ENCODE results near the gene PDE6A. TPM values are rescaled to one million over a fixed set of nuclear protein-coding genes. Genes with fewer than 3 reads are reported as not detected.

Gene PDE6A
- polyA plus RNA-seq, 2 of the 4 experiments (the other 2 are of a cell fraction), result 0.28 to 0.35 TPM

DNA sequence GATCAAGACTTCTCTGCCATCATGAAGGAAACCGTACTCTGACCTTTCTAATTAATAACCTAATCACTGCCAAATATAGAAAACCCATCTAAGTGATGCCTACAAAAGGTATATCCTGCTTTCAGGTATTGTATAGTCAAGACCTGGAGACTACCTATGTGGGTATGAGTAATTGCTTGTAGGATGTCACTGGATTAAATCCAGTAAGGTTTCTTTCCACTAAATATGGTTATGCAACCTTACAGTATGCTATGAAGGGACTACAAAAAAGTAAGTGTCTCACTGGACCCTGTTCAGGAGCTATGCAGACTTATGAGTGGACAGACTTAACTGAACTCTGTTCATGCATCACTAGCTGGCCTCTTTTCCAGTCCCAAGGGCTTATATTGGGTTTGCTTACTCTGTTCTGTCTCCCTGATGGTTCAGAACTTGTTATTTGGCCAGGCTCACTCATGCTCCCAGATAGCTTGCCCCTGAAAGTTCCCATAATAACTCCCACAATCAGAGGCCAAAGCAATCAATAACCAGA lies 51.1 kb downstream of the PDE6A start (continued):
- TF ChIP-seq, protein P1, sequence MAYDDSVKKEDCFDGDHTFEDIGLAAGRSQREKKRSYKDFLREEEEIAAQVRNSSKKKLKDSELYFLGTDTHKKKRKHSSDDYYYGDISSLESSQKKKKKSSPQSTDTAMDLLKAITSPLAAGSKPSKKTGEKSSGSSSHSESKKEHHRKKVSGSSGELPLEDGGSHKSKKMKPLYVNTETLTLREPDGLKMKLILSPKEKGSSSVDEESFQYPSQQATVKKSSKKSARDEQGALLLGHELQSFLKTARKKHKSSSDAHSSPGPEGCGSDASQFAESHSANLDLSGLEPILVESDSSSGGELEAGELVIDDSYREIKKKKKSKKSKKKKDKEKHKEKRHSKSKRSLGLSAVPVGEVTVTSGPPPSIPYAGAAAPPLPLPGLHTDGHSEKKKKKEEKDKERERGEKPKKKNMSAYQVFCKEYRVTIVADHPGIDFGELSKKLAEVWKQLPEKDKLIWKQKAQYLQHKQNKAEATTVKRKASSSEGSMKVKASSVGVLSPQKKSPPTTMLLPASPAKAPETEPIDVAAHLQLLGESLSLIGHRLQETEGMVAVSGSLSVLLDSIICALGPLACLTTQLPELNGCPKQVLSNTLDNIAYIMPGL (CRISPR knock-in tag; IDR thresholded peaks at IDR 0.05; ENCODE audit: borderline replicate concordance), result no peak
- TF ChIP-seq FOSL2 (IDR thresholded peaks at IDR 0.05) (no peak), FOSL2 (CRISPR knock-in tag; IDR thresholded peaks at IDR 0.05) (no peak), SREBF2 (IDR thresholded peaks at IDR 0.05) (no peak)

DNA sequence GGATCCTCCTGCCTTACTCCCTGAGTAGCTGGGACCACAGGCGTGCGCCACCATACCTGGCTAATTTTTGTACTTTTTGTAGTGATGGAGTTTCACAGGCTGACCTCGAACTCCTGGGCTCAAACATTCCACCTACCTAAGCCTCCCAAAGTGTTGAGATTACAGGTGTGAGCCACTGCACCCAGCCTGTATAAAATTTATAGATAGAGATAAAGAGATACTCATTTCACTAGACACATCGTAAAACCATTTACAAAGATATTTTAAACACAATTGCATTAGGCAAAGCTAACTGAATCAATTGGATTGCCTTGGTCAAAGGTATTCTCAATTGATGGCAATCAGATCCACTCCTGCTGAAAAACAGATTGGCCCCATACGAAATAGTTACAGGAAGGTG lies 52.0 kb downstream of the PDE6A start:
- POLR2A ChIA-PET, result no interaction called here

DNA sequence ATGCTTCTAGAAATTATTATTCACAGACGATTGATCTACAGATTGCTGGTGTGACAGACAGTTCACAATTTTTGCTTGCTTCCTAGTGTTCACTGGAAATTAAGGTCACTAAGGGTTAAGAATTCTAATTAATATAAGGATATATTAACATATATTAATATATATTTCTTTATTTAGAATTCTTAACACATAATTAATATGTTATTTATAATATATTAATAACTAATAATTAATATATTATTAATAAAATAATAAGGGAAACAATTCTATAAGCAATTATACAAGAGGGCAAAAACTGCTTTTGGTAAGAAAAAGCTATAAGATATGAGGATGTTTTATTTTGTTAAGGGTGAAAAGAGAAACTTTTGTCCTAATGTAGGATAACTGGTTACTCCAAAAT lies 56.3 kb downstream of the PDE6A start:
- TF ChIP-seq HOXB13 (CRISPR knock-in tag; IDR thresholded peaks at IDR 0.05; ENCODE audit: low read depth) (no peak), JUN (IDR thresholded peaks at IDR 0.05) (no peak), NR3C1 (IDR thresholded peaks at IDR 0.05) (no peak), MAZ (IDR thresholded peaks at IDR 0.05; ENCODE audit: borderline replicate concordance, low read depth, low read length) (no peak), FOSL2 (IDR thresholded peaks at IDR 0.05) (no peak), FOSL2 (CRISPR knock-in tag; IDR thresholded peaks at IDR 0.05) (no peak)
- TF ChIP-seq, protein P2, sequence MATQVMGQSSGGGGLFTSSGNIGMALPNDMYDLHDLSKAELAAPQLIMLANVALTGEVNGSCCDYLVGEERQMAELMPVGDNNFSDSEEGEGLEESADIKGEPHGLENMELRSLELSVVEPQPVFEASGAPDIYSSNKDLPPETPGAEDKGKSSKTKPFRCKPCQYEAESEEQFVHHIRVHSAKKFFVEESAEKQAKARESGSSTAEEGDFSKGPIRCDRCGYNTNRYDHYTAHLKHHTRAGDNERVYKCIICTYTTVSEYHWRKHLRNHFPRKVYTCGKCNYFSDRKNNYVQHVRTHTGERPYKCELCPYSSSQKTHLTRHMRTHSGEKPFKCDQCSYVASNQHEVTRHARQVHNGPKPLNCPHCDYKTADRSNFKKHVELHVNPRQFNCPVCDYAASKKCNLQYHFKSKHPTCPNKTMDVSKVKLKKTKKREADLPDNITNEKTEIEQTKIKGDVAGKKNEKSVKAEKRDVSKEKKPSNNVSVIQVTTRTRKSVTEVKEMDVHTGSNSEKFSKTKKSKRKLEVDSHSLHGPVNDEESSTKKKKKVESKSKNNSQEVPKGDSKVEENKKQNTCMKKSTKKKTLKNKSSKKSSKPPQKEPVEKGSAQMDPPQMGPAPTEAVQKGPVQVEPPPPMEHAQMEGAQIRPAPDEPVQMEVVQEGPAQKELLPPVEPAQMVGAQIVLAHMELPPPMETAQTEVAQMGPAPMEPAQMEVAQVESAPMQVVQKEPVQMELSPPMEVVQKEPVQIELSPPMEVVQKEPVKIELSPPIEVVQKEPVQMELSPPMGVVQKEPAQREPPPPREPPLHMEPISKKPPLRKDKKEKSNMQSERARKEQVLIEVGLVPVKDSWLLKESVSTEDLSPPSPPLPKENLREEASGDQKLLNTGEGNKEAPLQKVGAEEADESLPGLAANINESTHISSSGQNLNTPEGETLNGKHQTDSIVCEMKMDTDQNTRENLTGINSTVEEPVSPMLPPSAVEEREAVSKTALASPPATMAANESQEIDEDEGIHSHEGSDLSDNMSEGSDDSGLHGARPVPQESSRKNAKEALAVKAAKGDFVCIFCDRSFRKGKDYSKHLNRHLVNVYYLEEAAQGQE (IDR thresholded peaks at IDR 0.05), result no peak
- TF ChIP-seq, protein P3, sequence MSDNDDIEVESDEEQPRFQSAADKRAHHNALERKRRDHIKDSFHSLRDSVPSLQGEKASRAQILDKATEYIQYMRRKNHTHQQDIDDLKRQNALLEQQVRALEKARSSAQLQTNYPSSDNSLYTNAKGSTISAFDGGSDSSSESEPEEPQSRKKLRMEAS (IDR thresholded peaks at IDR 0.05), result no peak
- H3K4me1 ChIP-seq, result peaks cover 18% of the 10 kb centered on the region
- no peak for FAIRE-seq
- ChIA-PET CTCF (interaction anchor here (1.2 kb wide), 1 partner anchor 35 kb away, joined by 4 read pairs; no protein-coding TSS in a partner anchor), POLR2A (no interaction called here)
- H3K4me3 ChIP-seq, result no peak overlapping the region
- ATAC-seq, result no peak
- H3K4me2 ChIP-seq, result peak overlapping the region; percentile 71
- no peaks in the 10 kb centered on the region for H3K9me3 ChIP-seq
- DNase-seq (ENCODE audit: low read depth in 1 of 2, low spot score in 1 of 2), result no peak
- WGBS (ENCODE audit: missing lambda C conversion rate), result 73% methylated on average over 1 of the region's 1 CpG
- H3K27ac ChIP-seq, result peak overlapping the region; percentile 59 to 82; a peak in 4 of 6 replicates

More for the DNA sequence above, 52.0 kb downstream of the PDE6A start:
- Histone ChIP-seq H3K4me3 (no peak overlapping the region), H3K4me2 (no peak overlapping the region), H3K9me3 (no peaks in the 10 kb centered on the region), H3K4me1 (peaks cover 23% of the 10 kb centered on the region), H3K27ac (no peak overlapping the region; a peak in 1 of 6 replicates)
- ATAC-seq (no peak), DNase-seq (ENCODE audit: low read depth in 1 of 2, low spot score in 1 of 2) (no peak), FAIRE-seq (no peak)
- CTCF ChIA-PET, result interaction anchor here (0.6 to 2.1 kb wide), 9 partner anchors 10 to 113 kb away, joined by 3 to 7 read pairs (median 4); no protein-coding TSS in a partner anchor
- no peak for TF ChIP-seq PHF8 (IDR thresholded peaks at IDR 0.05; ENCODE audit: borderline replicate concordance, low read depth)
- no peak for TF ChIP-seq NPAS2 (CRISPR knock-in tag; IDR thresholded peaks at IDR 0.05; ENCODE audit: borderline replicate concordance)
- TF ChIP-seq, protein P4, sequence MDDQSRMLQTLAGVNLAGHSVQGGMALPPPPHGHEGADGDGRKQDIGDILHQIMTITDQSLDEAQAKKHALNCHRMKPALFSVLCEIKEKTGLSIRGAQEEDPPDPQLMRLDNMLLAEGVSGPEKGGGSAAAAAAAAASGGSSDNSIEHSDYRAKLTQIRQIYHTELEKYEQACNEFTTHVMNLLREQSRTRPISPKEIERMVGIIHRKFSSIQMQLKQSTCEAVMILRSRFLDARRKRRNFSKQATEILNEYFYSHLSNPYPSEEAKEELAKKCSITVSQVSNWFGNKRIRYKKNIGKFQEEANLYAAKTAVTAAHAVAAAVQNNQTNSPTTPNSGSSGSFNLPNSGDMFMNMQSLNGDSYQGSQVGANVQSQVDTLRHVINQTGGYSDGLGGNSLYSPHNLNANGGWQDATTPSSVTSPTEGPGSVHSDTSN (IDR thresholded peaks at IDR 0.05), result no peak
- TF ChIP-seq, protein P5, sequence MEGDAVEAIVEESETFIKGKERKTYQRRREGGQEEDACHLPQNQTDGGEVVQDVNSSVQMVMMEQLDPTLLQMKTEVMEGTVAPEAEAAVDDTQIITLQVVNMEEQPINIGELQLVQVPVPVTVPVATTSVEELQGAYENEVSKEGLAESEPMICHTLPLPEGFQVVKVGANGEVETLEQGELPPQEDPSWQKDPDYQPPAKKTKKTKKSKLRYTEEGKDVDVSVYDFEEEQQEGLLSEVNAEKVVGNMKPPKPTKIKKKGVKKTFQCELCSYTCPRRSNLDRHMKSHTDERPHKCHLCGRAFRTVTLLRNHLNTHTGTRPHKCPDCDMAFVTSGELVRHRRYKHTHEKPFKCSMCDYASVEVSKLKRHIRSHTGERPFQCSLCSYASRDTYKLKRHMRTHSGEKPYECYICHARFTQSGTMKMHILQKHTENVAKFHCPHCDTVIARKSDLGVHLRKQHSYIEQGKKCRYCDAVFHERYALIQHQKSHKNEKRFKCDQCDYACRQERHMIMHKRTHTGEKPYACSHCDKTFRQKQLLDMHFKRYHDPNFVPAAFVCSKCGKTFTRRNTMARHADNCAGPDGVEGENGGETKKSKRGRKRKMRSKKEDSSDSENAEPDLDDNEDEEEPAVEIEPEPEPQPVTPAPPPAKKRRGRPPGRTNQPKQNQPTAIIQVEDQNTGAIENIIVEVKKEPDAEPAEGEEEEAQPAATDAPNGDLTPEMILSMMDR (IDR thresholded peaks at IDR 0.05), result no peak
- TF ChIP-seq MAZ (IDR thresholded peaks at IDR 0.05; ENCODE audit: borderline replicate concordance, low read depth, low read length), result no peak
- no peak for TF ChIP-seq POLR2A (IDR thresholded peaks at IDR 0.05; ENCODE audit: low read length)
- TF ChIP-seq SREBF2 (IDR thresholded peaks at IDR 0.05), result no peak
- TF ChIP-seq BHLHE40 (IDR thresholded peaks at IDR 0.05; ENCODE audit: low read depth, low read length), result no peak
- no peak for TF ChIP-seq CBX2 (IDR thresholded peaks at IDR 0.05; ENCODE audit: borderline replicate concordance, low read depth)
- no peak for TF ChIP-seq FOXS1 (CRISPR knock-in tag; IDR thresholded peaks at IDR 0.05)
- no peak for TF ChIP-seq HOXB13 (CRISPR knock-in tag; IDR thresholded peaks at IDR 0.05; ENCODE audit: low read depth)
- TF ChIP-seq, protein P6, sequence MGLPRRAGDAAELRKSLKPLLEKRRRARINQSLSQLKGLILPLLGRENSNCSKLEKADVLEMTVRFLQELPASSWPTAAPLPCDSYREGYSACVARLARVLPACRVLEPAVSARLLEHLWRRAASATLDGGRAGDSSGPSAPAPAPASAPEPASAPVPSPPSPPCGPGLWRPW (IDR thresholded peaks at IDR 0.05), result no peak
- no peak for TF ChIP-seq TFCP2L1 (CRISPR knock-in tag; IDR thresholded peaks at IDR 0.05)
- no peak for TF ChIP-seq HOXB5 (CRISPR knock-in tag; IDR thresholded peaks at IDR 0.05)
- WGBS (ENCODE audit: missing lambda C conversion rate), result 75% methylated on average over 5 of the region's 5 CpGs

Data from A549 (cell line).